ENCODE measurements around the gene OSBP.
A peak's percentile ranks its signal among the peaks of the same experiment; 100 is the strongest.

Gene OSBP

GRCh38 chr11:59607703-59608454, 7.7 kb downstream of the OSBP start:
- DNase-seq (ENCODE audit: low read depth) = no peak

- DNase-seq (ENCODE audit: low read depth) = no peak
Observed at GRCh38 chr11:59602432-59602831, 13.1 kb downstream of the OSBP start.

GRCh38 chr11:59601788-59602187, 13.8 kb downstream of the OSBP start:
- no peak for DNase-seq (ENCODE audit: low read depth)

GRCh38 chr11:59600636-59601035, 14.9 kb downstream of the OSBP start:
- DNase-seq (ENCODE audit: low read depth) = no peak

GRCh38 chr11:59600234-59600633, 15.3 kb downstream of the OSBP start:
- no peak for DNase-seq (ENCODE audit: low read depth)

- DNase-seq (ENCODE audit: low read depth) = no peak
Observed at GRCh38 chr11:59598961-59599360, 16.6 kb downstream of the OSBP start.

- no peak for DNase-seq (ENCODE audit: low read depth)
Observed at GRCh38 chr11:59584294-59584693, 31.3 kb downstream of the OSBP start.

GRCh38 chr11:59582006-59582405, 33.6 kb downstream of the OSBP start:
- no peak for DNase-seq (ENCODE audit: low read depth)

- DNase-seq (ENCODE audit: low read depth) = no peak
Observed at GRCh38 chr11:59578369-59578768, 37.2 kb downstream of the OSBP start.

- DNase-seq (ENCODE audit: low read depth) = no peak
Observed at GRCh38 chr11:59575505-59575904, 40.1 kb downstream of the OSBP start.

- no peak for DNase-seq (ENCODE audit: low read depth)
Observed at GRCh38 chr11:59574932-59575502, 40.6 kb downstream of the OSBP start.

- peak; percentile 17 for DNase-seq (ENCODE audit: low read depth)
Observed at GRCh38 chr11:59574467-59574866, 41.1 kb downstream of the OSBP start.

GRCh38 chr11:59573216-59573615, 42.4 kb downstream of the OSBP start:
- peak; percentile 72 for DNase-seq (ENCODE audit: low read depth)

GRCh38 chr11:59572091-59572490, 43.5 kb downstream of the OSBP start:
- no peak for DNase-seq (ENCODE audit: low read depth)

- DNase-seq (ENCODE audit: low read depth) = no peak
Observed at GRCh38 chr11:59562292-59562691, 53.3 kb downstream of the OSBP start.

- peak; percentile 38 for DNase-seq (ENCODE audit: low read depth)
Observed at GRCh38 chr11:59560702-59561473, 54.7 kb downstream of the OSBP start.

- peak; percentile 26 for DNase-seq (ENCODE audit: low read depth)
Observed at GRCh38 chr11:59560290-59560701, 55.3 kb downstream of the OSBP start.

GRCh38 chr11:59559886-59560285, 55.7 kb downstream of the OSBP start:
- no peak for DNase-seq (ENCODE audit: low read depth)

- no peak for DNase-seq (ENCODE audit: low read depth)
Observed at GRCh38 chr11:59558270-59558643, 57.3 kb downstream of the OSBP start.

GRCh38 chr11:59556917-59557348, 58.6 kb downstream of the OSBP start:
- no peak for DNase-seq (ENCODE audit: low read depth)

- DNase-seq (ENCODE audit: low read depth) = peak; percentile 47
Observed at GRCh38 chr11:59556115-59556916, 59.3 kb downstream of the OSBP start.

GRCh38 chr11:59555601-59556114, 59.9 kb downstream of the OSBP start:
- no peak for DNase-seq (ENCODE audit: low read depth)
